GM03348 (cell line): ENCODE results near the gene GLOD5.
A peak's percentile ranks its signal among the peaks of the same experiment; 100 is the strongest.
"Not testable (repeated sequence)": the region's sequence is repeated elsewhere in the genome, so short reads cannot be mapped to it uniquely, and the experiment has no call there.

ENCODE experiments used
- DNase-seq: peaks from one replicate; pipeline ENCODE4 v3.0.0; 2012; ENCODE audit warnings: low spot score

GLOD5 gene

DNA sequence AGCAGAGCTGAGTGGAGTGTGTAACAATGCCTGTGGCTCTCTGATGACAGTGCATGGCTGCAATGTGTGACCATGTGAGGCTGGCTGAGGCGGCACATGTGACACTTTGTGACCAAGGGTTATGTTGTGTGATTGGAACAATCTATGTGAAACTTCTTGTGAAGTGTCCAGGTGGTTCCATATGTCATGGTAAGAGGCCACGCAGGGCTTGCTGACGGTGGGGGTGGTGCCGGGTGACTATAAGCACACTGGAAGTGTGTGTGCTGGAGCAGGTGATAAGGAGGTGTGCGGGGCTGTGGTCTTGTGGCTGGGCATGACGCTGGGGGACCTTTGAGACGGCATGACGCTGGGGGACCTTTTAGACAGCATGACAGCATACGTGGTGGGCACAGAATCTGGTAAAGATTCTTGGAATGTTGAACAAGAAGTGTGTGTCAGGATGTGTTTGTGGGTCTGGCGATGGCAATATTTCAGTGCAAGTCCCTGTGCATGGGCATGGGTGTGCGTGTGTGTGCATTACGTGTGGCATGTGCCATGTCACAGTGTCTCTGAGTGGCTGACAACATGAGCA lies 32.9 kb downstream of the GLOD5 start:
- DNase-seq = no peak

DNA sequence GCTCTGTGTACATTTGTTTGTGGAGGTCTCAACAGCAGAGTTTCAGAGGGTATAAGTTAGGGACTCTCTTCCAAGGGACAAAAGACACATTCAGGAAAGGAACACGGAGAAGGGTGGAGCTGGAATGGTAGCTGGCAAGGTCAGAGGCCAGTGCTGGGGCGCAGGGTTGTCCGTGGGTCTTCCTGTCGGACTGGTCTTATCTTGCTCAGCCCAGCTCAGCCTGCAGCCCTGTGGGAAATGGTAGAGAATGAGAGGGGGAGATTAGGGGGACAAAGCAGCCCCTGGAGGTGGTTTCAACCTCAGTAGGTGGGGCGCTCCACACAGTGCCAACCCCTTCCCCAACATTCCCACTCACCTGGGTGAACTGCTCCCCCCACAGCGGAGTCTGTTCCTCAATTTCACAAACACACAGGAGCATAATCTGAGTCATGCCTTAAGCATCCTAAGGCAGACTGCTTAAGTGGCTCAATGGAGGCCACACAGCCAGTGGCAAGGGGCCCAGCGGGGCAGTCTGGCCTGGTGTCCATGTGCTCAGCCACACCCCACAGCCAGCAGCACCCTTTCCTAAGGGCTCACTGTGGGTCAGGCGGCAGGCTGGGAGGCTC lies 33.5 kb downstream of the GLOD5 start:
- peak; percentile 58 for DNase-seq

DNA sequence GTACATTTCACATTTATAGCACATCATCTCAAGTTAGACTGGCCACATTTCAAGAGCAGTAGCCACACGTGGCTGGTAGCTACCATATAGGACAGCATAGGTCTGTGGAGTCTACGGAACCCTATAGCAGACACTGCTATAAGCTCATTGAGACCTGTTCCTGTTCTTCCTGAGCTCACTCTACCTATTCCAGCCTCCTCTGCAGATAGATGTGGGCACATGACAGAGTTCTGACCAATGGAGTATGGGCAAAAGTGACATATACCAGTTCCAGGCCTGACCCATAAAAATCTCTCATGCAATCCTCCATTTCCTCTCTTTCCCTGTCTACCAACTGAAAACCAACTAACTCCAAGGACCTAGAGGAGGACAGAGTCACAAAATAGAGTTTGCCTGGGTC lies 36.8 kb downstream of the GLOD5 start:
- DNase-seq = no peak

DNA sequence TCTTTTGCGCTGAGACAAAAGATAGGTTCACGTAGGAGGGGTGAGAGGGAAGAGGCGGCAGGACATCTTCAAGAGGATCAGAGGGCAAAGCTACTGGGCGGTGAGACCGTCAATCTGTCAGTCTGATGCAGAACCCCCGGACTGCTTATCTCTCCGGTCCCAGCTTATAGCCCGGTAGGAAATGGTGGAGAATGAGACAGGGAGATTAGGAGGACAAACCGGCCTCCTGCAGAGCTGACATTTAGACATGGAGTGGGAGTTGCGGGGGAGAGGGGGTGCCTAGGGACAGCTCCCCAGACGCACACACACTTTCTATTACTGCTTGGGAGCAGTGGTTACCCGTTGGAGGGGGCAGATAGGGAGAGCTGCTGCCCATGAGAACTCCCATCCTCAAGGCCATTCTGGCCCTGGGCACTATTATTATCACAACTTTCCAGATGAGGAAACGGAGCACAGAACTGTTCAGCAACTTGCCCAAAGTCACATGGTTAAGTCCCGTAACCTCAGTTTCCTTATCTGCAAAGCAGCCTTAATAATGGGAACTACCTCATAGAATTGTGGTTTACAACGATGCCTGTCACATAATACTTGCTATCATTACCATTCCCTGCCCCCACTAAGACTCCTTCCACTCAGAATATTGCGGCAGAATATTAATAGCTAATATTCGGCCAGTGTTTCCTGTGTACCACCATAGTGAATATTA lies 39.2 kb downstream of the GLOD5 start:
- DNase-seq = no peak

DNA sequence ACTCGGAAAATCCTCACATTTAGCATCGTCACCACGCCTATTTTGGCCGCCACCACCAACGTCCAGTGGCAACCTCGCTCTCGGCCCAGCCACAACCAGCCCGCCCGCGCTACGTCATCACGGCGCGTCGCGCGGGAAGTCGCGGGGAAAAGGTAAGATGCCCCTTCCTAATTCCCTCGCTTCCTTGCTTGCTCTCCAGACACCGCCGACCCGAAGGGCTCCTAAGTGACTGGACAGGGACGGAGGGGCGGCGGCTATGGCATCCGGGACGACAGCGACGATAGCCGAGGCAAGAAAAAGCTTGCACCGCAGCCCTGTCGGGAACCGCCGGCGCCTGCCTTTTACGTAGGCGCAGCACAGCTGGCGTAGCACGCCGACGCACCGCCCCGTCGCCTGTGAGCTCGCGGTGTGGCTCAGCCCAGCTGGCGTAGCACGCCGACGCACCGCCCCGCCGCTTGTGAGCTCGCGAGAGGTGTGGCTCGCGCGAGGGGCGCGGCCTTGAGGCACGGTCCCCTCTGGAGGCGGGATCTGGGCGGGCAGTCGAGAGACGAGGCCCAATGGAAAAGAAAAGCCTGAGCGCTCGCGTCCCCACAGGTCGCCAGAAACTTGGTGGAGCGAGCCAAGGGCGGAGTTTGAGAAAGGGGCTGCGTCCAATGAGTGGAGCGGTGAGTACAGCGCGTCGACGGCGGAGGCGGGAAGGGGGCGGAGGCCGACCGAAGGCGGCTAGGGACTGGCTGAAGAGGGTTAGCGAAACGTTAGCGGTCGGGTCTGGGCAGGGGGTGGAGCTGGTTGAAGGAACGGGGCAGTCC lies 39.9 kb downstream of the GLOD5 start, which contains the start of gene HDAC6:
TSS of gene HDAC6 (plus strand) at position 788 of the 809 bp plus-strand sequence. CDS start 626 bp downstream, outside the sequence.
- DNase-seq = peak; percentile 94

DNA sequence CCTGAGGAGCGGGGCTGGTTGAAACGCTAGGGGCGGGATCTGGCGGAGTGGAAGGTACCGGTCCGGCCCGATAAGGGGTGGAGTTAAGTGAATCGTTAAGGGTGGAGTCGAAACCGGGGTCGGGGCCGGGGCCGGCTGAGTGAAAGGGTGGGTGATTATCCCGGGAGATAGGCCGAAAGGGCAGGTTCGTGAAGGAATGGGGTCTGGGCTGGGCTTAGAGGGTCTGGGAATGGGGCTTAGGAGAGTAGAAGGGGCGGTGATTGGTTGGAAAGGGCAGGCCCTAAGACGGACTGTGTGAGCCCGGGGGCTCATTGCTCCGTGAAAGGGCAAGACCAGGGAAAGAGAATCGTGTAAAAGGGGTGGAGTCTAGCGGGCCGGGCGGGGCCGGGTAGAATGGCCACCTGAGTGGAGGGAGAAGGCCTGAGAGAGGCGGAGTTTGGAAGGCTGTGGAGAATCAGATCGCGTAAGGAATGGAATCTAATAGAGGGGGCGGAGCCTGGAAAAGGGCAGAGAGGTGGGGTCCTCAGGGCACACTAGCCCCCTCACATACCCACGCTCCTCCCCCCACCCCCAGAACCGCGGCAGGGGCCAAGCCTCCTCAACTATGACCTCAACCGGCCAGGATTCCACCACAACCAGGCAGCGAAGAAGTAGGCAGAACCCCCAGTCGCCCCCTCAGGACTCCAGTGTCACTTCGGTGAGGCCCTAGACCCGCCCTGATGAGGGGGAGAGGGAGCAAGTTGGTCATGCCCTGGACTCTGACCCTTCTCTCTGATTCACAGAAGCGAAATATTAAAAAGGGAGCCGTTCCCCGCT lies 40.8 kb downstream of the GLOD5 start:
- DNase-seq = peak; percentile 77

DNA sequence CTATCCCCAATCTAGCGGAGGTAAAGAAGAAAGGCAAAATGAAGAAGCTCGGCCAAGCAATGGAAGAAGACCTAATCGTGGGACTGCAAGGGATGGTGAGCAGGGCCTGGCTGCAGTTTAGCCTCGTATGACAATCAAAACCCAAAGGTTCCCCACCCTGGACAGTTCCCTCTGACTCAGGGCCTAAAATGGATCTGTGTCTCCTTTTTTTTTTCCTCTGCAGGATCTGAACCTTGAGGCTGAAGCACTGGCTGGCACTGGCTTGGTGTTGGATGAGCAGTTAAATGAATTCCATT lies 41.3 kb downstream of the GLOD5 start:
- DNase-seq = no peak

DNA sequence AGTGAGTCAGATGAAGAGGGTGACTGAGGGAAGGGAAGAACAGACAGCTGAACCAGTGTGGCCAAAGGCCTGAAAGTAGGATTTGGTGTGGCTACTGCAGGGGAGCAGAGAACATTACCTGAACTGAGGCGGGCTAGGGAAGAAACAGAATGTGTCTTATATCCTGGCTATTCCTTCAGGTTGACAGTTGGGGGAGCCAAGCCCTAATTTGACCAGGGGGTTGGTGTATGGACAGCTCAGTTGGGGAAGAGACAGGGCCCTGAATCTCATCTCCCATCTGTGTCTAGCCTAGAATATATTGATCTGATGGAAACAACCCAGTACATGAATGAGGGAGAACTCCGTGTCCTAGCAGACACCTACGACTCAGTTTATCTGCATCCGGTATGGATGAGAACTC lies 44.5 kb downstream of the GLOD5 start:
- no peak for DNase-seq

DNA sequence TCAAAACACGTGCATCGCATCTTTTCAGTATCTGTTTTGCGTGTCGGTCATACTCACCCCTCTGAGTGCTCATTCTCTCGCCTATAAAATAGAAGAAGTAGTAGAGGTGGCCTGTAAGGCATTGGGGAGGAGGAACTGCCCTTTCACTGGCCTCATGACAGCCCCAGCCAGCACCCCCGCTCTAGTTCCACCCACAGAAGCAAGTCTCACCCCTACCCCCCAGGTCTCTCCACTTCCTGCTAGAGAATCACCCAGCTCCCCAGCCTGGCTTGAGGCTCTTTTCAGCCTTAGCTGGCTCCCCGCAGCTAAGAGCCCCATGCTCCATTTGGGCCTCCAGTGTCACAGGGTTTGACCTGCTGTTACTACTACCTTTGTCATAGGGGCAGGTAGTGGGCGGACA lies 52.1 kb downstream of the GLOD5 start:
- DNase-seq = no peak

DNA sequence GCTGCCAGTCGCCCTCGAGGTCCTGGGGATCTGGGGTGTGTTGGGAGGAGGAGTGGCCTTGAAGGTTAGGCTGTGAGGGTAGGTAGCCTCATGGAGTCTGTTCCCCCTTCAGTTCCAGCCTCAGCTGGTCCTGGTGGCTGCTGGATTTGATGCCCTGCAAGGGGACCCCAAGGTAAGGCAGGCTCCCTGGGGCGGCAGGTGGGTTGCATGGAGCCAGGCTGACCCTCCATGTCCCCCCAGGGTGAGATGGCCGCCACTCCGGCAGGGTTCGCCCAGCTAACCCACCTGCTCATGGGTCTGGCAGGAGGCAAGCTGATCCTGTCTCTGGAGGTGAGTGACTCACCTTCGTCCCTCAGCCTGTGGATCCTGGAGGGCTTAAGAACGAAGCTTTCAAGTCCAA lies 53.2 kb downstream of the GLOD5 start:
- no peak for DNase-seq

DNA sequence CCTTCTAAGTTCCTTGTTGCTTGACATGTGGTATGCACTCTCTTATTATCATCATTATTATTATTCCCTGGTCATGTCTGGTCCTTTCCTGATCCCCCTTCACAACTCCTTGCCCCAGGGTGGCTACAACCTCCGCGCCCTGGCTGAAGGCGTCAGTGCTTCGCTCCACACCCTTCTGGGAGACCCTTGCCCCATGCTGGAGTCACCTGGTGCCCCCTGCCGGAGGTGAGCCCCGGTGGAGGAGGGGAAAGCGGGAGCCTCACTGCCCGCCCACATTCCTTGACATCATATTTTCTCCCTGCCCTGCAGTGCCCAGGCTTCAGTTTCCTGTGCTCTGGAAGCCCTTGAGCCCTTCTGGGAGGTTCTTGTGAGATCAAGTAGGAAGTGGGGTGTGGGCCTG lies 53.7 kb downstream of the GLOD5 start:
- DNase-seq = no peak

DNA sequence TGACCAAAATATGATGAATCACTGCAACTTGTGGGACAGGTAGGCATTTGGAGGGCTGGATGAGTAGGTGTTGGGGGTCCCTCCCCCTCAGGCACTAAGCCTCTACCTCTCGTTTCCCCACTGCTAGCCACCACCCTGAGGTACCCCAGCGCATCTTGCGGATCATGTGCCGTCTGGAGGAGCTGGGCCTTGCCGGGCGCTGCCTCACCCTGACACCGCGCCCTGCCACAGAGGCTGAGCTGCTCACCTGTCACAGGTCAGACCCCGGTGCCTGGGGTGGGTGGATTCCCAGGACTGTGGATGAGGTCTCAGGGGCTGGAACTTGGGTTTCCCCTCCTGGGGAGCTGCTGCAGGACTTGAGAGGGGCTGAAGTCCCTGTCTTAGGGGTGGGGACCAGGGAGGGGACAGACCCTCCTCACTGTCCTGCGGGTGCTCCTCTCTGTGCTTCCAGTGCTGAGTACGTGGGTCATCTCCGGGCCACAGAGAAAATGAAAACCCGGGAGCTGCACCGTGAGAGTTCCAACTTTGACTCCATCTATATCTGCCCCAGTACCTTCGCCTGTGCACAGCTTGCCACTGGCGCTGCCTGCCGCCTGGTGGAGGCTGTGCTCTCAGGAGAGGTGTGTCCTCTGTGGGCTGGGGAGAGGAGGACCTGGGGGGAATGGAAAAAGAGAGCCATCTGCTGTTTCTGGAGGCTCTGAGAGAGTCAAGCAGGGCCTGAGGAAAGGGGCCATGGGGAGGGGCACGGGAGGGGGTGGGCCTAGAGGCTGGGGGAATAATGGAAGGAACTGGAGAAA lies 54.7 kb downstream of the GLOD5 start:
- DNase-seq = no peak

DNA sequence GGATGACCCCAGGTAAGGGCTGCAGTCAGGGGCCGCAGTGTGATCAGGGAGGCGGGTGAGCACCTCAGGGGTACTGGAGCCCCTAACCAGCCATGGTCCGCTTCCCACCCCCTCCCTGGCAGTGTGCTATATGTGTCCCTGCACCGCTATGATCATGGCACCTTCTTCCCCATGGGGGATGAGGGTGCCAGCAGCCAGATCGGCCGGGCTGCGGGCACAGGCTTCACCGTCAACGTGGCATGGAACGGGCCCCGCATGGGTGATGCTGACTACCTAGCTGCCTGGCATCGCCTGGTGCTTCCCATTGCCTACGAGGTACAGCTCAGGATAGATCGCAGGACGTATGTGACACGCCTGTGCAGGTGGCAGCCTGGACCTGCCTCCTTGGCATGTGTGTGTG lies 56.6 kb downstream of the GLOD5 start:
- no peak for DNase-seq

DNA sequence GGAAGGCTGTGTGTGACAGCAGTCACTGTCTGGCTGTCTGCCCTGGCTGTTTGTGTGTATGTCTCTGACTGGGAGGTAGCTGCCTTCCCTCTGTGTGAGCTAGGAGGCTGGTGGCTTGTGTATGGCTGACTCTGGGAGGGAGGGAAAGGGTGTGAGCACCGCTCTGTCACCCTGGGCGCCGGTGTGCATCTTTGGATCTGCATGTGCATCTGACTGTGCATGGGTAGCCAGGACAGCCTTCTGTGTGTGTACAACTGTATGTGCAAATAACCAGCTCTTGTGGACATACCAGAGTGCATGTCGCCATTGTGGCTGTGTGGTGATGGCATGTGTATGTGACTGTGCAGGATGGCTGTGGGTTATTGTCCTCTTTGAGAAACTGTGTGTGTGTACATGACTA lies 57.3 kb downstream of the GLOD5 start:
- no peak for DNase-seq

DNA sequence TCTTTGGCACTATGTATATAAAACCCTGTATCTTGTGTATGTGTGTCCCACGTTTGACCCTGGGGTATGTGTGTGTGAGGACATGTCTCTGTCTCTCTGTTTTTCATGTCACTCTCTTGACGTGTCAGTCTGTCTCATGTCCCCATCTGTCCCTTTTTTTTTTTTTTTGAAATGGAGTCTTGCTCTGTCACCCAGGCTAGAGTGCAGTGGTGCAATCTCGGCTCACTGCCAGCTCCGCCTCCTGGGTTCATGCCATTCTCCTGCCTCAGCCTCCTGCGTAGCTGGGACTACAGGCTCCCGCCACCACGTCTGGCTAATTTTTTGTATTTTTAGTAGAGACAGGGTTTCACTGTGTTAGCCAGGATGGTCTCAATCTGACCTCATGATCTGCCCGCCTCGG lies 57.8 kb downstream of the GLOD5 start:
- not testable (repeated sequence) for DNase-seq

DNA sequence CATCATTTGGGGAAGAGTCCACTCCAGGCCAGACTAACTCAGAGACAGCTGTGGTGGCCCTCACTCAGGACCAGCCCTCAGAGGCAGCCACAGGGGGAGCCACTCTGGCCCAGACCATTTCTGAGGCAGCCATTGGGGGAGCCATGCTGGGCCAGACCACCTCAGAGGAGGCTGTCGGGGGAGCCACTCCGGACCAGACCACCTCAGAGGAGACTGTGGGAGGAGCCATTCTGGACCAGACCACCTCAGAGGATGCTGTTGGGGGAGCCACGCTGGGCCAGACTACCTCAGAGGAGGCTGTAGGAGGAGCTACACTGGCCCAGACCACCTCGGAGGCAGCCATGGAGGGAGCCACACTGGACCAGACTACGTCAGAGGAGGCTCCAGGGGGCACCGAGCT lies 61.5 kb downstream of the GLOD5 start:
- no peak for DNase-seq
